HEK293 (cell line): ENCODE results near the gene ZBTB22.

Experiments used
- GFI1B ChIP-seq: fragments of 450-650 bp; formaldehyde crosslinking; IDR thresholded peaks from 2 replicates; pipeline ENCODE4 v1.5.1; 2016; ENCODE audit warnings: missing biosample characterization, missing genetic modification characterization
- IKZF3 ChIP-seq: fragments of 450-650 bp; IDR thresholded peaks from 2 replicates; pipeline ENCODE4 v1.5.0; 2018; ENCODE audit warnings: missing biosample characterization, mild to moderate bottlenecking, missing genetic modification characterization, moderate library complexity
- INSM2 ChIP-seq: fragments of 450-650 bp; formaldehyde crosslinking; IDR thresholded peaks from 2 replicates; pipeline ENCODE4 v1.5.1; 2016; ENCODE audit warnings: missing biosample characterization, missing genetic modification characterization
- KLF9 ChIP-seq: fragments of 450-650 bp; formaldehyde crosslinking; IDR thresholded peaks from 2 replicates; pipeline ENCODE4 v1.5.1; 2016; ENCODE audit warnings: missing biosample characterization, missing genetic modification characterization, low read depth
- OVOL3 ChIP-seq: fragments of 450-650 bp; formaldehyde crosslinking; IDR thresholded peaks from 2 replicates; pipeline ENCODE4 v1.5.1; 2016; ENCODE audit warnings: missing biosample characterization, missing genetic modification characterization
- SP2 ChIP-seq: fragments of 450-650 bp; formaldehyde crosslinking; IDR thresholded peaks from 2 replicates; pipeline ENCODE4 v1.5.1; 2016; ENCODE audit warnings: missing biosample characterization, missing genetic modification characterization
- WT1 ChIP-seq: fragments of 450-650 bp; formaldehyde crosslinking; IDR thresholded peaks from 2 replicates; pipeline ENCODE4 v1.5.1; 2016; ENCODE audit warnings: missing biosample characterization, missing genetic modification characterization
- ZBTB11 ChIP-seq: fragments of 450-650 bp; formaldehyde crosslinking; conservative IDR thresholded peaks from 2 replicates; pipeline ENCODE4 v1.5.1; 2016; ENCODE audit warnings: low read depth, missing biosample characterization, missing genetic modification characterization
- ZBTB17 ChIP-seq: fragments of 450-650 bp; formaldehyde crosslinking; IDR thresholded peaks from 2 replicates; pipeline ENCODE4 v1.5.1; 2016; ENCODE audit warnings: missing biosample characterization, missing genetic modification characterization
- ZNF146 ChIP-seq: fragments of 450-650 bp; formaldehyde crosslinking; IDR thresholded peaks from 2 replicates; pipeline ENCODE4 v1.5.1; 2016; ENCODE audit warnings: missing biosample characterization, missing genetic modification characterization
- ZNF148 ChIP-seq: fragments of 450-650 bp; formaldehyde crosslinking; IDR thresholded peaks from 2 replicates; pipeline ENCODE4 v1.5.0; 2017; ENCODE audit warnings: missing biosample characterization, missing genetic modification characterization, borderline replicate concordance
- ZNF202 ChIP-seq: fragments of 450-650 bp; formaldehyde crosslinking; IDR thresholded peaks from 2 replicates; pipeline ENCODE4 v1.5.1; 2016; ENCODE audit warnings: missing biosample characterization, missing genetic modification characterization, borderline replicate concordance
- ZNF23 ChIP-seq: fragments of 450-650 bp; formaldehyde crosslinking; IDR thresholded peaks from 2 replicates; pipeline ENCODE4 v1.5.1; 2016; ENCODE audit warnings: missing biosample characterization, missing genetic modification characterization, borderline replicate concordance
- ZNF248 ChIP-seq: fragments of 450-650 bp; formaldehyde crosslinking; IDR thresholded peaks from 2 replicates; pipeline ENCODE4 v1.5.1; 2017; ENCODE audit warnings: missing biosample characterization, missing genetic modification characterization
- ZNF280C ChIP-seq: fragments of 450-650 bp; formaldehyde crosslinking; IDR thresholded peaks from 2 replicates; pipeline ENCODE4 v1.5.1; 2016; ENCODE audit warnings: missing biosample characterization, missing genetic modification characterization
- ZNF335 ChIP-seq: fragments of 450-650 bp; formaldehyde crosslinking; conservative IDR thresholded peaks from 2 replicates; pipeline ENCODE4 v1.5.1; 2016; ENCODE audit warnings: missing biosample characterization, missing genetic modification characterization
- ZNF433 ChIP-seq: fragments of 450-650 bp; formaldehyde crosslinking; IDR thresholded peaks from 2 replicates; pipeline ENCODE4 v1.5.1; 2016; ENCODE audit warnings: missing biosample characterization, missing genetic modification characterization, low read depth
- ZNF449 ChIP-seq: fragments of 450-650 bp; formaldehyde crosslinking; IDR thresholded peaks from 2 replicates; pipeline ENCODE4 v1.5.1; 2017; ENCODE audit warnings: missing biosample characterization, mild to moderate bottlenecking, missing genetic modification characterization, moderate library complexity
- ZNF529 ChIP-seq: fragments of 450-650 bp; formaldehyde crosslinking; IDR thresholded peaks from 2 replicates; pipeline ENCODE4 v1.5.1; 2017; ENCODE audit warnings: missing genetic modification characterization, missing biosample characterization; ENCODE audit not compliant: insufficient replicate concordance
- ZNF530 ChIP-seq: fragments of 450-650 bp; formaldehyde crosslinking; IDR thresholded peaks from 2 replicates; pipeline ENCODE4 v1.5.1; 2016; ENCODE audit warnings: low read depth, missing biosample characterization, missing genetic modification characterization
- ZNF585B ChIP-seq: fragments of 450-650 bp; formaldehyde crosslinking; IDR thresholded peaks from 2 replicates; pipeline ENCODE4 v1.5.1; 2016; ENCODE audit warnings: missing biosample characterization, missing genetic modification characterization
- ZNF629 ChIP-seq: fragments of 450-650 bp; formaldehyde crosslinking; IDR thresholded peaks from 2 replicates; pipeline ENCODE4 v1.5.1; 2017; ENCODE audit warnings: missing biosample characterization, missing genetic modification characterization
- ZNF645 ChIP-seq: fragments of 450-650 bp; formaldehyde crosslinking; IDR thresholded peaks from 2 replicates; pipeline ENCODE4; 2016; ENCODE audit warnings: missing biosample characterization, missing genetic modification characterization
- ZNF670 ChIP-seq: fragments of 450-650 bp; formaldehyde crosslinking; IDR thresholded peaks from 2 replicates; pipeline ENCODE4 v1.5.1; 2016; ENCODE audit warnings: missing biosample characterization, missing genetic modification characterization, low read depth

Gene ZBTB22

GRCh38 chr6:33344701-33345697, 27.5 kb upstream of the ZBTB22 start (continued):
- TF ChIP-seq ZNF433 (tag by site-specific recombination) (no peak), IKZF3 (tag by site-specific recombination) (peak; percentile 86), ZNF202 (tag by site-specific recombination) (no peak), ZNF248 (no peak), ZNF629 (tag by site-specific recombination) (peak; percentile 69), ZNF585B (no peak), ZNF146 (no peak), ZBTB11 (tag by site-specific recombination) (0 out of 2 replicates have a peak, but pooled peaks have one; percentile 14), ZNF449 (tag by site-specific recombination) (no peak), ZBTB17 (tag by site-specific recombination) (peak; percentile 88), ZNF23 (no peak), ZNF645 (no peak), ZNF148 (no peak), WT1 (peak; percentile 89), ZNF280C (tag by site-specific recombination) (no peak), KLF9 (tag by site-specific recombination) (no peak), ZNF529 (tag by site-specific recombination) (no peak), OVOL3 (tag by site-specific recombination) (0 out of 2 replicates have a peak, but pooled peaks have one; percentile 27), INSM2 (tag by site-specific recombination) (peak; percentile 67; the same call in 1 of the 2 replicates), GFI1B (tag by site-specific recombination) (no peak), SP2 (tag by site-specific recombination) (no peak), ZNF670 (no peak), ZNF530 (tag by site-specific recombination) (no peak), ZNF335 (peak; percentile 81)
